H9 (cell line): ENCODE measurements around the gene MRM2. TPM values are rescaled to one million over a fixed set of nuclear protein-coding genes. Genes with fewer than 3 reads are reported as not detected.

Experiments used
- DNase-seq: peaks from one replicate; pipeline ENCODE4 v3.0.0-alpha.2; 2017
- H2AFZ ChIP-seq: one replicate; pipeline ENCODE4 v1.6.1; 2013; ENCODE audit warnings: mild to moderate bottlenecking, low read length, control low read depth, moderate library complexity
- H2AK5ac ChIP-seq: 2 replicates; pipeline ENCODE4 v1.6.1; 2013; ENCODE audit warnings: low read length, control low read depth, mixed read lengths; ENCODE audit not compliant: insufficient read length
- H2BK120ac ChIP-seq: one replicate; pipeline ENCODE4 v1.6.1; 2013; ENCODE audit warnings: low read depth, mild to moderate bottlenecking, low read length, control low read depth, inconsistent platforms; ENCODE audit not compliant: poor library complexity, severe bottlenecking
- H2BK12ac ChIP-seq: 2 replicates; pipeline ENCODE4 v1.6.1; 2013; ENCODE audit warnings: low read length, control low read depth, mixed read lengths, low read depth; ENCODE audit not compliant: insufficient read length
- H2BK15ac ChIP-seq: 2 replicates; pipeline ENCODE4 v1.6.1; 2013; ENCODE audit warnings: low read depth, low read length, control low read depth
- H2BK20ac ChIP-seq: one replicate; pipeline ENCODE4 v1.6.1; 2013; ENCODE audit warnings: low read depth, mild to moderate bottlenecking, low read length, control low read depth, inconsistent platforms; ENCODE audit not compliant: poor library complexity, severe bottlenecking
- H2BK5ac ChIP-seq: 2 replicates; pipeline ENCODE4 v1.6.1; 2013; ENCODE audit warnings: low read length, control low read depth, mixed read lengths; ENCODE audit not compliant: insufficient read length
- H3K14ac ChIP-seq: 2 replicates; pipeline ENCODE4 v1.6.1; 2013; ENCODE audit warnings: low read length, control low read depth; ENCODE audit not compliant: insufficient read depth
- H3K18ac ChIP-seq: 2 replicates; pipeline ENCODE4 v1.6.1; 2013; ENCODE audit warnings: low read depth, mild to moderate bottlenecking, mixed read lengths, low read length, control low read depth; ENCODE audit not compliant: insufficient read length
- H3K23ac ChIP-seq: 2 replicates; pipeline ENCODE4 v1.6.1; 2013; ENCODE audit warnings: low read length, control low read depth, mixed read lengths, low read depth; ENCODE audit not compliant: insufficient read length
- H3K23me2 ChIP-seq: 2 replicates; pipeline ENCODE4 v1.6.1; 2013; ENCODE audit warnings: low read depth, mild to moderate bottlenecking, mixed read lengths, low read length, control low read depth; ENCODE audit not compliant: insufficient read length, poor library complexity, severe bottlenecking
- H3K27ac ChIP-seq: 2 replicates; pipeline ENCODE4 v1.5.1; 2013; ENCODE audit warnings: low read length, control low read depth, mixed read lengths, low read depth; ENCODE audit not compliant: insufficient read length
- H3K27me3 ChIP-seq: 2 replicates; pipeline ENCODE4 v1.6.1; 2013; ENCODE audit warnings: low read length, control low read depth, inconsistent platforms; ENCODE audit not compliant: insufficient read depth
- H3K4ac ChIP-seq: 2 replicates; pipeline ENCODE4 v1.6.1; 2013; ENCODE audit warnings: low read depth, mild to moderate bottlenecking, control low read depth, inconsistent platforms, low read length, moderate library complexity
- H3K4me1 ChIP-seq: 2 replicates; pipeline ENCODE4 v1.6.1; 2013; ENCODE audit warnings: low read length, control low read depth, inconsistent platforms; ENCODE audit not compliant: insufficient read depth
- H3K4me2 ChIP-seq: 2 replicates; pipeline ENCODE4 v1.6.1; 2013; ENCODE audit warnings: low read length, control low read depth, mixed read lengths; ENCODE audit not compliant: insufficient read length, insufficient read depth
- H3K56ac ChIP-seq: 2 replicates; pipeline ENCODE4 v1.6.1; 2013; ENCODE audit warnings: low read depth, mild to moderate bottlenecking, mixed read lengths, low read length, control low read depth; ENCODE audit not compliant: insufficient read length
- H3K79me1 ChIP-seq: 2 replicates; pipeline ENCODE4 v1.6.1; 2013; ENCODE audit warnings: low read depth, mild to moderate bottlenecking, moderate library complexity, low read length, control low read depth, inconsistent platforms; ENCODE audit not compliant: insufficient read depth, poor library complexity, severe bottlenecking
- H3K79me2 ChIP-seq: 2 replicates; pipeline ENCODE4 v1.6.1; 2013; ENCODE audit warnings: low read length, control low read depth, inconsistent platforms; ENCODE audit not compliant: insufficient read depth
- H3K9ac ChIP-seq: 2 replicates; pipeline ENCODE4 v1.6.1; 2013; ENCODE audit warnings: low read length, control low read depth, mixed read lengths; ENCODE audit not compliant: insufficient read length; ENCODE audit errors: extremely low read depth
- H3K9me3 ChIP-seq: one replicate; pipeline ENCODE4 v1.6.1; 2013; ENCODE audit warnings: low read depth, low read length, inconsistent platforms; ENCODE audit not compliant: control insufficient read depth
- H3T11ph ChIP-seq: one replicate; pipeline ENCODE4 v1.6.1; 2013; ENCODE audit warnings: mild to moderate bottlenecking, low read length, control low read depth, inconsistent platforms
- H4K20me1 ChIP-seq: one replicate; pipeline ENCODE4 v1.6.1; 2013; ENCODE audit not compliant: control insufficient read depth, insufficient read length, insufficient read depth
- H4K5ac ChIP-seq: 2 replicates; pipeline ENCODE4 v1.6.1; 2013; ENCODE audit warnings: low read depth, mild to moderate bottlenecking, mixed read lengths, low read length, control low read depth; ENCODE audit not compliant: insufficient read length
- H4K8ac ChIP-seq: replicated peaks from 2 replicates; pipeline ENCODE4 v1.6.1; 2013; ENCODE audit warnings: low read length, control low read depth, mixed read lengths, low read depth; ENCODE audit not compliant: insufficient read length
- H4K91ac ChIP-seq: 2 replicates; pipeline ENCODE4 v1.6.1; 2013; ENCODE audit warnings: low read depth, mild to moderate bottlenecking, moderate library complexity, mixed read lengths, low read length, control low read depth; ENCODE audit not compliant: insufficient read length
- H3K27ac Mint-ChIP-seq, 3 experiments: 2 replicates in 2 of 3; 3 replicates in 1 of 3; pipeline ENCODE4 v1.8.0; 2020 to 2021; ENCODE audit warnings: mixed read lengths in 3 of 3, mild to moderate bottlenecking in 1 of 3, moderate library complexity in 1 of 3
- H3K27me3 Mint-ChIP-seq: 2 replicates; pipeline ENCODE4 v1.8.0; 2021; ENCODE audit warnings: low read depth, mild to moderate bottlenecking, moderate library complexity, mixed read lengths
- H3K36me3 Mint-ChIP-seq, 3 experiments: 2 replicates in 2 of 3; 3 replicates in 1 of 3; pipeline ENCODE4 v1.8.0; 2020 to 2021; ENCODE audit warnings: low read depth in 3 of 3, mixed read lengths in 3 of 3; ENCODE audit not compliant: insufficient read depth in 1 of 3
- H3K4me1 Mint-ChIP-seq, 2 experiments: 2 replicates each; pipeline ENCODE4 v1.8.0; 2020; ENCODE audit warnings: mixed read lengths in 2 of 2
- H3K4me3 Mint-ChIP-seq, 2 experiments: 2 replicates in 1 of 2; 3 replicates in 1 of 2; pipeline ENCODE4 v1.8.0; 2020 to 2021; ENCODE audit warnings: mild to moderate bottlenecking in 2 of 2, mixed read lengths in 2 of 2, moderate library complexity in 1 of 2
- H3K9me3 Mint-ChIP-seq, 2 experiments: 2 replicates in 1 of 2; 3 replicates in 1 of 2; pipeline ENCODE4 v1.8.0; 2020; ENCODE audit warnings: mild to moderate bottlenecking in 2 of 2, mixed read lengths in 2 of 2, moderate library complexity in 1 of 2
- WGBS: extraction: QIAGEN DNeasy Blood & Tissue Kit; methylation state at CpG from one replicate; pipeline ENCODE4 v1.1.7; 2013; ENCODE audit warnings: missing lambda C conversion rate, low lambda C conversion rate, mixed read lengths; ENCODE audit not compliant: insufficient read length; ENCODE audit errors: extremely low coverage; 5-methylcytosine and 5-hydroxymethylcytosine counted together
- total RNA-seq: library from RNA; stranded (reverse); gene quantifications from 2 replicates; pipeline ENCODE4 v1.2.1, GENCODE V29; 2021
- TF ChIP-seq, protein P1 (sequence below): fragments of 200-600 bp; sonication (generic); conservative IDR thresholded peaks from 3 replicates; pipeline ENCODE4 v1.8.0; 2021; ENCODE audit warnings: antibody characterized with exemption, mild to moderate bottlenecking

The MRM2 gene
- total RNA-seq, 1 experiment from 2014 or later: 59.0 TPM

DNA sequence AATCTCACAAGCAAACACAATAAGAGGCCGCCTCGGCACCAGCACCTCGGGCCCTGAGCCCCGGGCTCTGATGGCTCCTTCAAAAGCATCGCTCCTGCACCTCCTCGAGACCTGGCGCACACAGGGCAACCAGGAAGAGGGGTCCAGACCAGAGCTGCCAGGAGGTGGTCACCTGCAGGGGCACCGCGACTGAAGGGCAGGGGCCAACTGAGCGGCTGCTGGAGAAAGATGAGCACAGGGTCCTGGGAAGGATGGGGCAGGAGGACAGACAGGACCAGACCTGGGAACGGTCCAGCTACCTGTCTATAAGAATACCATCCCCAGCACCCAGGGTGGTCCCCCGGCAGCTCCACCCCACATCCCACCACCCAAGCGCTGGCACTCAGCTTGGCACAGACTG is 30.1 kb downstream of the MRM2 start:
- no peak overlapping the region for H2BK15ac ChIP-seq
- no peak overlapping the region for H3K4ac ChIP-seq
- no peaks in the 10 kb centered on the region for H3K79me1 ChIP-seq
- H3K27me3 ChIP-seq: no peaks in the 10 kb centered on the region
- no peak overlapping the region for H2BK5ac ChIP-seq
- H3K56ac ChIP-seq: no peak overlapping the region
- H2BK120ac ChIP-seq: no peak overlapping the region
- H4K8ac ChIP-seq: no peak overlapping the region
- no peak overlapping the region for H3K23ac ChIP-seq
- no peak overlapping the region for H3K4me2 ChIP-seq
- no peaks in the 10 kb centered on the region for H3K9me3 ChIP-seq
- H4K5ac ChIP-seq: no peak overlapping the region
- H4K91ac ChIP-seq: no peak overlapping the region
- H3K14ac ChIP-seq: no peak overlapping the region
- Mint-ChIP-seq H3K4me3 (no peak overlapping the region), H3K27ac (no peak overlapping the region; a peak in 1 of 7 replicates), H3K27me3 (no peaks in the 10 kb centered on the region), H3K4me1 (no peaks in the 10 kb centered on the region), H3K36me3 (peaks cover 57 to 85% (median 84%) of the 10 kb centered on the region in 3 experiments), H3K9me3 (peaks cover 1 to 5% of the 10 kb centered on the region in 2 experiments; a peak in 3 of 5 replicates)
- no peak for DNase-seq
- H2BK20ac ChIP-seq: no peak overlapping the region
- no peak overlapping the region for H3K9ac ChIP-seq
- no peak overlapping the region for H2AFZ ChIP-seq
- WGBS: no CpG with 5 or more reads among the region's 13 CpGs
- H2AK5ac ChIP-seq: no peak overlapping the region
- H3T11ph ChIP-seq: no peak overlapping the region
- H2BK12ac ChIP-seq: no peak overlapping the region
- H4K20me1 ChIP-seq: no peaks in the 10 kb centered on the region
- TF ChIP-seq, protein P1, sequence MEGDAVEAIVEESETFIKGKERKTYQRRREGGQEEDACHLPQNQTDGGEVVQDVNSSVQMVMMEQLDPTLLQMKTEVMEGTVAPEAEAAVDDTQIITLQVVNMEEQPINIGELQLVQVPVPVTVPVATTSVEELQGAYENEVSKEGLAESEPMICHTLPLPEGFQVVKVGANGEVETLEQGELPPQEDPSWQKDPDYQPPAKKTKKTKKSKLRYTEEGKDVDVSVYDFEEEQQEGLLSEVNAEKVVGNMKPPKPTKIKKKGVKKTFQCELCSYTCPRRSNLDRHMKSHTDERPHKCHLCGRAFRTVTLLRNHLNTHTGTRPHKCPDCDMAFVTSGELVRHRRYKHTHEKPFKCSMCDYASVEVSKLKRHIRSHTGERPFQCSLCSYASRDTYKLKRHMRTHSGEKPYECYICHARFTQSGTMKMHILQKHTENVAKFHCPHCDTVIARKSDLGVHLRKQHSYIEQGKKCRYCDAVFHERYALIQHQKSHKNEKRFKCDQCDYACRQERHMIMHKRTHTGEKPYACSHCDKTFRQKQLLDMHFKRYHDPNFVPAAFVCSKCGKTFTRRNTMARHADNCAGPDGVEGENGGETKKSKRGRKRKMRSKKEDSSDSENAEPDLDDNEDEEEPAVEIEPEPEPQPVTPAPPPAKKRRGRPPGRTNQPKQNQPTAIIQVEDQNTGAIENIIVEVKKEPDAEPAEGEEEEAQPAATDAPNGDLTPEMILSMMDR: no peak
- no peaks in the 10 kb centered on the region for H3K4me1 ChIP-seq
- no peak overlapping the region for H3K27ac ChIP-seq
- no peaks in the 10 kb centered on the region for H3K23me2 ChIP-seq
- no peak overlapping the region for H3K18ac ChIP-seq
- no peaks in the 10 kb centered on the region for H3K79me2 ChIP-seq
